ENCODE measurements around the gene LONRF2.
A peak's percentile ranks its signal among the peaks of the same experiment; 100 is the strongest.

The LONRF2 gene

GRCh38 chr2:100301881-100302584 lies 20.3 kb downstream of the LONRF2 start:
- DNase-seq (ENCODE audit: low read depth), result no peak
- H3K4me3 ChIP-seq (ENCODE audit: low read length), result no peak overlapping the region
- TF ChIP-seq, protein P1, sequence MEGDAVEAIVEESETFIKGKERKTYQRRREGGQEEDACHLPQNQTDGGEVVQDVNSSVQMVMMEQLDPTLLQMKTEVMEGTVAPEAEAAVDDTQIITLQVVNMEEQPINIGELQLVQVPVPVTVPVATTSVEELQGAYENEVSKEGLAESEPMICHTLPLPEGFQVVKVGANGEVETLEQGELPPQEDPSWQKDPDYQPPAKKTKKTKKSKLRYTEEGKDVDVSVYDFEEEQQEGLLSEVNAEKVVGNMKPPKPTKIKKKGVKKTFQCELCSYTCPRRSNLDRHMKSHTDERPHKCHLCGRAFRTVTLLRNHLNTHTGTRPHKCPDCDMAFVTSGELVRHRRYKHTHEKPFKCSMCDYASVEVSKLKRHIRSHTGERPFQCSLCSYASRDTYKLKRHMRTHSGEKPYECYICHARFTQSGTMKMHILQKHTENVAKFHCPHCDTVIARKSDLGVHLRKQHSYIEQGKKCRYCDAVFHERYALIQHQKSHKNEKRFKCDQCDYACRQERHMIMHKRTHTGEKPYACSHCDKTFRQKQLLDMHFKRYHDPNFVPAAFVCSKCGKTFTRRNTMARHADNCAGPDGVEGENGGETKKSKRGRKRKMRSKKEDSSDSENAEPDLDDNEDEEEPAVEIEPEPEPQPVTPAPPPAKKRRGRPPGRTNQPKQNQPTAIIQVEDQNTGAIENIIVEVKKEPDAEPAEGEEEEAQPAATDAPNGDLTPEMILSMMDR (conservative IDR thresholded peaks at IDR 0.05; ENCODE audit: low read depth, low read length), result no peak

- TF ChIP-seq, protein P1 (conservative IDR thresholded peaks at IDR 0.05; ENCODE audit: low read depth, low read length), result no peak
- no peak for DNase-seq (ENCODE audit: low read depth)
- no peak overlapping the region for H3K4me3 ChIP-seq (ENCODE audit: low read length)
Observed at GRCh38 chr2:100299548-100299947, 22.8 kb downstream of the LONRF2 start.

DNA sequence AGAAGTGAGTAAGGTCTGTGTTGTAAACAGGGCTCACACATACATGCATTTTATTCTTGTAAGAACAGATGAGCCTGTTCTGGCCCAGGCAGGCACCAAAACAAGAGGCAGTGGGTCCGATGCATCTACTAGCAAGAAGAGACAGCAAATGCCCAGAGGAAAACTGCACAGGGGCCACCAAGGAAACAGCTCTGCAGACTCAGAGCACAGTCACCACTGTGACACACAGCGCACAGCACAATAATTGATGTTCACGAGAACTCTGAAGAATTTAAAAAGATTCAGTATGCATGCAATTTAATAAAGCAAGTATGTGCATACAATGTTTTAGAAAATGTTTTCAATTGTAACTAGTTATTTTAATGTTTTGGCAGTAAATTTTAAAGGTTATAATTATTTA lies 24.8 kb downstream of the LONRF2 start:
- no peak overlapping the region for H3K4me3 ChIP-seq (ENCODE audit: low read length)
- TF ChIP-seq, protein P1 (conservative IDR thresholded peaks at IDR 0.05; ENCODE audit: low read depth, low read length), result no peak
- no peak for DNase-seq (ENCODE audit: low read depth)

GRCh38 chr2:100294162-100294497 lies 28.2 kb downstream of the LONRF2 start:
- TF ChIP-seq, protein P1 (conservative IDR thresholded peaks at IDR 0.05; ENCODE audit: low read depth, low read length), result no peak
- H3K4me3 ChIP-seq (ENCODE audit: low read length), result no peak overlapping the region
- DNase-seq (ENCODE audit: low read depth), result no peak

- no peak overlapping the region for H3K4me3 ChIP-seq (ENCODE audit: low read length)
- TF ChIP-seq, protein P1 (conservative IDR thresholded peaks at IDR 0.05; ENCODE audit: low read depth, low read length), result no peak
- DNase-seq (ENCODE audit: low read depth), result no peak
Observed at GRCh38 chr2:100293341-100294161, 28.8 kb downstream of the LONRF2 start.

DNA sequence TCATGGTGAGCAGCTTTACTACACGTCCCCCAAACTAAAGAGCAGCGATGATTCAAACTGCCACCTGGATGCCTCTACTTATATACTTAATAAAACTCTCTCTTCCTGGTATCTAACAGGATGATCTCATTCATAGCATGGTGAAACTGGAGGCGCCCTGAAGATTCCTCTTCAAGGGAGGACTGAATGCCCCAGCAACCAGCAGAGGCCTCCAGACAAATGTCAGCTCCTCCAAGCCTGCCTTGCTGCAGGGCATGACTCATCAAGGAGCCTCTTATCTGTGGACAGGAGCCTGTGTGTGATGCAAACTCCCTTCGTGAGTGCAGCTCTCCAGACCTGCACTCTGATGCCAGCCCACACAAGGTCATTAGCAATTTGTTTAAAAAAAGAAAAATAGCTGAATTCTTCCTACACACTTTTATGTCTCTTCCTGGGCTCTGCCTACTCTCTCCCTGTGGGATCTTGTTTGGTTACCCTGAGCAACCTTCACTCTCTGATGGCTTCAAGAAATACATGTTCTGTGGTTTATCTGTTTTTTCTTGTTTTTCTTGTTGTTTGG lies 30.2 kb downstream of the LONRF2 start:
- no peak overlapping the region for H3K4me3 ChIP-seq (ENCODE audit: low read length)
- DNase-seq (ENCODE audit: low read depth), result peak; percentile 61
- TF ChIP-seq, protein P1 (conservative IDR thresholded peaks at IDR 0.05; ENCODE audit: low read depth, low read length), result peak; percentile 7
